HEK293 (cell line): ENCODE measurements around the gene TBC1D22A.

Source experiments
- CTCF ChIA-PET: fragments of 350-600 bp; formaldehyde crosslinking; extraction: SDS; loops from one replicate; lab custom pipeline; 2021; ENCODE audit warnings: antibody characterized with exemption; lab: Yijun Ruan, JAX
- POLR2A ChIA-PET: fragments of 300-600 bp; formaldehyde crosslinking; extraction: SDS; loops from one replicate; lab custom pipeline; 2020; ENCODE audit warnings: antibody characterized with exemption, inconsistent platforms; lab: Yijun Ruan, JAX
- H3K27ac ChIP-seq: fragments of 200-500 bp; sonication (Bioruptor generic); 2 replicates; pipeline ENCODE4 v1.5.1; 2014; ENCODE audit warnings: low read depth, low read length, control low read depth, inconsistent platforms; ENCODE audit errors: extremely low read depth
- H3K36me3 ChIP-seq, 2 experiments: fragments of 200-500 bp in 1 of 2; sonication (Bioruptor generic) in 1 of 2; 1 replicate in 1 of 2; 2 replicates in 1 of 2; pipeline ENCODE4 v1.5.1; 2014 to 2017; ENCODE audit warnings: inconsistent platforms in 2 of 2, low read length in 2 of 2; ENCODE audit not compliant: control insufficient read depth in 2 of 2, insufficient read depth in 1 of 2
- H3K4me1 ChIP-seq: fragments of 200-500 bp; sonication (Bioruptor generic); 2 replicates; pipeline ENCODE4 v1.5.1; 2014; ENCODE audit warnings: mild to moderate bottlenecking, low read length, inconsistent platforms; ENCODE audit not compliant: control insufficient read depth, insufficient read depth
- H3K4me3 ChIP-seq: 2 replicates; pipeline ENCODE4 v1.5.1; 2011; ENCODE audit warnings: low read depth, mild to moderate bottlenecking, control low read depth, low read length, moderate library complexity
- H3K9me3 ChIP-seq: fragments of 200-500 bp; sonication (Bioruptor generic); 2 replicates; pipeline ENCODE4 v1.5.1; 2014; ENCODE audit warnings: low read depth, low read length, inconsistent platforms; ENCODE audit not compliant: control insufficient read depth, insufficient read depth
- BCL6B ChIP-seq: fragments of 450-650 bp; formaldehyde crosslinking; IDR thresholded peaks from 2 replicates; pipeline ENCODE4 v1.5.1; 2017; ENCODE audit warnings: missing biosample characterization, missing genetic modification characterization
- KLF8 ChIP-seq: fragments of 450-650 bp; formaldehyde crosslinking; IDR thresholded peaks from 2 replicates; pipeline ENCODE4 v1.5.1; 2016; ENCODE audit warnings: missing biosample characterization, missing genetic modification characterization
- MYNN ChIP-seq: fragments of 450-650 bp; formaldehyde crosslinking; IDR thresholded peaks from 2 replicates; pipeline ENCODE4 v1.5.1; 2016; ENCODE audit warnings: missing biosample characterization, missing genetic modification characterization, borderline replicate concordance
- ZNF148 ChIP-seq: fragments of 450-650 bp; formaldehyde crosslinking; IDR thresholded peaks from 2 replicates; pipeline ENCODE4 v1.5.0; 2017; ENCODE audit warnings: missing biosample characterization, missing genetic modification characterization, borderline replicate concordance
- ZNF155 ChIP-seq: fragments of 450-650 bp; formaldehyde crosslinking; IDR thresholded peaks from 2 replicates; pipeline ENCODE4 v1.5.1; 2016; ENCODE audit warnings: missing biosample characterization, missing genetic modification characterization
- ZNF211 ChIP-seq: fragments of 450-650 bp; formaldehyde crosslinking; IDR thresholded peaks from 2 replicates; pipeline ENCODE4 v1.5.1; 2016; ENCODE audit warnings: low read depth, missing biosample characterization, missing genetic modification characterization
- ZNF214 ChIP-seq: fragments of 450-650 bp; formaldehyde crosslinking; IDR thresholded peaks from 2 replicates; pipeline ENCODE4 v1.5.1; 2017; ENCODE audit warnings: missing biosample characterization, mild to moderate bottlenecking, missing genetic modification characterization, borderline replicate concordance
- ZNF266 ChIP-seq: fragments of 450-650 bp; formaldehyde crosslinking; IDR thresholded peaks from 2 replicates; pipeline ENCODE4 v1.5.1; 2016; ENCODE audit warnings: missing biosample characterization, missing genetic modification characterization, low read depth
- ZNF324 ChIP-seq: fragments of 450-650 bp; formaldehyde crosslinking; IDR thresholded peaks from 2 replicates; pipeline ENCODE4 v1.5.1; 2016; ENCODE audit warnings: missing biosample characterization, missing genetic modification characterization
- ZNF449 ChIP-seq: fragments of 450-650 bp; formaldehyde crosslinking; IDR thresholded peaks from 2 replicates; pipeline ENCODE4 v1.5.1; 2017; ENCODE audit warnings: missing biosample characterization, mild to moderate bottlenecking, missing genetic modification characterization, moderate library complexity
- ZNF529 ChIP-seq: fragments of 450-650 bp; formaldehyde crosslinking; IDR thresholded peaks from 2 replicates; pipeline ENCODE4 v1.5.1; 2017; ENCODE audit warnings: missing genetic modification characterization, missing biosample characterization; ENCODE audit not compliant: insufficient replicate concordance
- ZNF560 ChIP-seq: fragments of 450-650 bp; formaldehyde crosslinking; IDR thresholded peaks from 2 replicates; pipeline ENCODE4 v1.5.1; 2017; ENCODE audit warnings: missing biosample characterization, missing genetic modification characterization, borderline replicate concordance
- ZNF585B ChIP-seq: fragments of 450-650 bp; formaldehyde crosslinking; IDR thresholded peaks from 2 replicates; pipeline ENCODE4 v1.5.1; 2016; ENCODE audit warnings: missing biosample characterization, missing genetic modification characterization
- ZNF626 ChIP-seq: fragments of 450-650 bp; sonication (Bioruptor Pico); formaldehyde crosslinking; IDR thresholded peaks from 2 replicates; pipeline ENCODE4 v1.5.1; 2018; ENCODE audit warnings: missing biosample characterization, missing genetic modification characterization, inconsistent platforms
- ZNF639 ChIP-seq: fragments of 450-650 bp; formaldehyde crosslinking; IDR thresholded peaks from 2 replicates; pipeline ENCODE4 v1.5.1; 2016; ENCODE audit warnings: missing biosample characterization, missing genetic modification characterization
- ZNF677 ChIP-seq: fragments of 450-650 bp; IDR thresholded peaks from 2 replicates; pipeline ENCODE4 v1.5.0; 2018; ENCODE audit warnings: missing biosample characterization, mild to moderate bottlenecking, missing genetic modification characterization, moderate library complexity
- ZNF768 ChIP-seq: fragments of 450-650 bp; formaldehyde crosslinking; IDR thresholded peaks from 2 replicates; pipeline ENCODE4 v1.5.1; 2018; ENCODE audit warnings: missing biosample characterization, mild to moderate bottlenecking, missing genetic modification characterization
- ZNF777 ChIP-seq: fragments of 450-650 bp; formaldehyde crosslinking; IDR thresholded peaks from 2 replicates; pipeline ENCODE4 v1.5.1; 2017; ENCODE audit warnings: missing biosample characterization, missing genetic modification characterization, borderline replicate concordance
- ZNF791 ChIP-seq: fragments of 450-650 bp; formaldehyde crosslinking; IDR thresholded peaks from 2 replicates; pipeline ENCODE4 v1.5.1; 2016; ENCODE audit warnings: missing biosample characterization, missing genetic modification characterization

TBC1D22A gene

GRCh38 chr22:46936378-46936903 lies 174.0 kb downstream of the TBC1D22A start:
- Histone ChIP-seq H3K4me1 (no peaks in the 10 kb centered on the region), H3K4me3 (no peak overlapping the region), H3K36me3 (no peaks in the 10 kb centered on the region), H3K27ac (no peak overlapping the region), H3K9me3 (no peaks in the 10 kb centered on the region)
- POLR2A ChIA-PET = no interaction called here
- CTCF ChIA-PET = no interaction called here
- TF ChIP-seq ZNF324 (tag by site-specific recombination) (no peak), ZNF639 (no peak), ZNF791 (tag by site-specific recombination) (no peak), ZNF560 (tag by site-specific recombination) (no peak), ZNF768 (tag by site-specific recombination) (no peak), KLF8 (no peak), ZNF529 (tag by site-specific recombination) (no peak), ZNF626 (tag by site-specific recombination) (no peak), ZNF677 (no peak), ZNF449 (tag by site-specific recombination) (no peak), ZNF585B (no peak), ZNF148 (no peak), ZNF214 (tag by site-specific recombination) (no peak), ZNF266 (no peak), ZNF211 (tag by site-specific recombination) (no peak), BCL6B (no peak), ZNF777 (tag by site-specific recombination) (no peak), ZNF155 (no peak)
- TF ChIP-seq, all 188 proteins: peak for 0

GRCh38 chr22:46937185-46937584 lies 174.7 kb downstream of the TBC1D22A start:
- H3K9me3 ChIP-seq = no peaks in the 10 kb centered on the region
- no peak for TF ChIP-seq MYNN (tag by site-specific recombination)
- ChIA-PET CTCF (interaction anchor here (0.6 kb wide), 2 partner anchors 133 to 532 kb away, joined by 3 to 4 read pairs; no protein-coding TSS in a partner anchor), POLR2A (no interaction called here)
- no peak overlapping the region for H3K4me3 ChIP-seq
- no peak overlapping the region for H3K27ac ChIP-seq
- H3K4me1 ChIP-seq = no peaks in the 10 kb centered on the region
- no peaks in the 10 kb centered on the region for H3K36me3 ChIP-seq
